GM12801 (cell line): ENCODE measurements around the gene SLC25A29.

Experiments
- CTCF ChIP-seq: IDR thresholded peaks from one replicate; pipeline ENCODE4 v1.5.1; 2011; ENCODE audit warnings: control low read depth; ENCODE audit not compliant: insufficient read length; ENCODE audit errors: extremely low read depth

Gene SLC25A29

DNA sequence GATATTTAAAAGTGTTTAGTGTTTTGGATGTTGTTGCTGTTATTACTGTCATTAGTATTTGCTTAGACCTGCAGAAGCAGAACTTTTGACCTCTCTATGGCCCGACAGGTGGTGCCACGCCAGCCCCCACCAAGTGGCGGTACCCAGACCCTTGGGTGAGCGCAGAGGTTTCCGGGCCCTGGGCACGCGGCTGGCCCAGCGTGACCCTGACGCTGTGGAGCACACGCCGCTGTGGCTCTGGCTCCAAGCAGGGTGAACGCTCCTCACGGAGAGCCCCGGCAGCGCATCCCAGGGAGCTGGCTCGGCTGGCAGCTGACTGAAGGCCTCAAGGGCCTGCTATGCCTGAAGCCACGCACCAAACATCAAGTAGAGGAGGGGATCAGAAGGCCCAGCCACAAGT, 39.5 kb upstream of the SLC25A29 start:
- no peak for TF ChIP-seq CTCF

- TF ChIP-seq CTCF, result no peak
These were observed 36.0 kb upstream of the SLC25A29 start for GRCh38 chr14:100342195-100342594.

DNA sequence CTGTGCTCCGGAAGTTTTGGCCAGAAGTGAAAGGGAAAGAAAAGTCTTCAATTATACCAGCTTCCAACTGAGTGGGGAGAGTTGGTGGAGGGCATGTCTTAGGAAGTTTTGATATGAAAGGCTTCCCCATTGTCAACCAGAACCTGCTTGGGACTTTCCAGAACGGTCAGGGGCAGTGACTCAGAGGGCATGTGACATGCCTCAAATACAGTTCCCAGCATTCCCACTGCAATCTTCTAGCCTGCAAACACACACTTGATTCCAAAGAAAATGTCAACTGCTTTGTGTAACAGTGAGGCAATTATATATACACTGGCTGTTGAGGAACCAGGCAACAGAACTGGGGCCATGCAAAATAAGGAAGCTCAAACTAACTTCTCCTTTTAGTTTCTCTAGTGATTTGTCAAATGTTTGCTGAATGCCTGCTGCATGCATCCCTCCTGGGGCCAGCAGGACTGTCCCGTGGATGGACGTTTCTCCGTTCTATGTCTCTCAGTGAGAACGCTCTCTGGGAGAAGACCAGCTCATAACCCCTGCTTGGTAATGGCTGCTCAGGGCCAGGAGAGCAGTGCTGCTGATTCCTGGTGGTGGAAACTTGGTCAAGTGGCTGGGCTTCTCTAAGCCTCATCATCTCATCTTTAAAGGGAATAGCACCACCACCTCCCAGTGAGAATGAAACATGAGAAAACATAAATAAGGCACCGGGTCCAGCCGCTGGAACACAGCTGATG, 35.2 kb upstream of the SLC25A29 start:
- TF ChIP-seq CTCF, result no peak

DNA sequence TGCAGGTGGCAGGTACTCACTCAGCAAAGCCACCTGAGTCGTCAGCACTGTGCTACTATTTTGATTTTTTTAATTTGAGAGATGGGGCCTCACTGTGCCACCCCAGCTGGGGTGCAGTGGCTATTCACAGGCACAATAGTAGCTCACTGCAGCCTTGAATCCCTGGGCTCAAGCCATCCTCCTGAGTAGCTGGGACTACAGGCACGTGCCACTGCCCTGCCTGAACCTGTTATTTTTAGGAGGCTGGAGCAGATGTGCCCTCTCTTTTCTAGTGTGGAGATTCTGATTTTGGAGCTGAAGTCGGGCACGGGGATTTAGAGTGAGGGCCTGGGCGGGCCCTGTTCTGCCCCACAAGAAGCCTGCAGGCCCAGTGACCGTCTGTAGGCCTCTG, 34.2 kb upstream of the SLC25A29 start:
- TF ChIP-seq CTCF, result no peak

DNA sequence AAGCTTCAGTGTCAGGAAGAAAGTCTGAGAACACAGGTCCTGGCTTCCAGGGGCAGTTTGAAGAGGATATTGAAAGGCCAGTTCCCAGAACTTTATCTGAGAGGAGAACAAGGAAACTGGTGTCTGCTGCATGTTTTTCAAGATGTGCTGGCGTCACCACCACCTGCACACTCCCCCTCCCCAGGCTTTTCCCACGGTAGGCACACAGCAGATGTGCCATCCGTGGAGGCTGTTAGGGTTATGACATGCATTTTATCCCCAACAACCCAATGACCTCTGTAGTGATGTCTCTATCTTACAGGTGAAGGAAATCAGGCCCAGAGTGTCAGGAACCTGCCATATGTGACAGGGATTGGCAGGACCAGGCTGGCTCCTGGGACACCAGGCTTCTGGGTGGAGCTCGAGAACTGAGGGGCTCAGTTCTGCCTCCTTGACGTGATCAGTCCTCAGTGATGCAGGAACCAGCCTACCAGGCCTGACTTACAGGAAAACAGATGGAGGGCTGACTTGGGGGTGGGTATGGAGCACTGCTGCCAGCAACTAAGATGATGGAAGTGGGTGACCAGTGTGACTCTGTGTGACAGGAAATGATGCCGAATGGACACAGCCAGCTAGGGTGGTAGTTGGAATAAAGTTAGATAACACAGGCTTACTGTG, 33.6 kb upstream of the SLC25A29 start:
- no peak for TF ChIP-seq CTCF

DNA sequence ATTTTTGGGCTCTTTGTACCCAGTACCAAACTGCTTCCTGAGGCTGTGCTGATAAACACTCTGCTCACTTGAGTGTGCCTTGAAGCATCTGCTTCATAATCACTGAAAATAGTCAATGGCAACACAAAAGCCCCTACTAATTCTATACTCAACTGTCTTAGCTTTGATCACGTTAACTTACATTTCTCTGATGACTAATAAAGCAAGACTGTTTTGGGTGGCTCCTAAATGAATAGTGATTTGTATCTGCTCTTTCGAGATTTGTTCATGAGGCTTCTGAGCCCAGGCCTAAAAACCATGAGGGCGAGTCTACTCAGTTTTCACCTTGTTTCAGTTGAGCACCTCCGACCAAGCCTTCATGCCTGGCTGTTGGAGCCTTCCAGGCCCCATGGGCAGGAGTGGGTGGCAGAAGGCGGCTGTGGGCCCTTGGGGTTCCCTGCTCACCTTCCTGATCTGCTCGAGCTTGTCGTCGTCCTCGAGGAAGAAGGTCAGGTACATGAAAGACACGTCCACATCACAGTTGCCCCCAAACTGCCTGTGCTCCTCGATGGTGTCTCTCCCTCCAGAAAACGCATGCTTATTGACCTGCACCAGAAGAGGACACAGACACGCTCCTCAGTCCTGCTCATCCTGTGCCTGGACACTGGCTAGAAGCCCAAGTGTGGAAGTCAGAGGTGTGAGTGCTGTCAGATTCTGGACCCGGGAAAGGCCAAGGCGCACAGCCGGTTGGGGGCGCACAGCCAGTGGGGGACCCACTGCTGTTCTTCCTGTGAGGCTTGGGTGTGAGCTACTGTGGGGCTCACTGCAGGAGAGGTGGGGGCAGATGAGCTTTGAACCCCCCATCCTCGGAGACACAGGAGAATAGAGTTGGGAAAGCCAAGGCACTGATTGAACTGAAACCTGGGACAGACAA, 30.6 kb upstream of the SLC25A29 start:
- no peak for TF ChIP-seq CTCF

DNA sequence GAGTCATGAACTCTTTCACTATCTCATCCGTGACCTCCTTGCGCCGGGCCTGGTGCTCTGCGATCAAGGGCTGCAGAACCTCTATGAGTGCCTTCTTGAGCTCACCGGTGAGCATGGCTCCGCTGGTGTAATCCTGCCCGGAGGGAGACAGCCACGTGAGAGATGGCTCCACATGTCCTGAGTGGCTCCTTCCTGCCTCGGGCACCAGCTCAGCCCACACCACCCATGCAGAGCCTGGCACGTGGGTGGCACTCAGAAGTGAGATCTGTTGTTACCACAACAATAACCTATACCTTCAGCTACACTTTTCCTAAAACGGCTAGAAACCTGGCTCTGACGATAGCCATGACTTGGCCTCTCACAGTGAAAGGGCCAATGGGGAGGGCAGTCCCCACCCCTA, 28.7 kb upstream of the SLC25A29 start:
- no peak for TF ChIP-seq CTCF
